Measurements from ENCODE around the gene TIAM1. TPM values are rescaled to one million over a fixed set of nuclear protein-coding genes. Genes with fewer than 3 reads are reported as not detected.

Gene TIAM1
- total RNA-seq, 1 donor from 2014 or later: 23.3 TPM

DNA sequence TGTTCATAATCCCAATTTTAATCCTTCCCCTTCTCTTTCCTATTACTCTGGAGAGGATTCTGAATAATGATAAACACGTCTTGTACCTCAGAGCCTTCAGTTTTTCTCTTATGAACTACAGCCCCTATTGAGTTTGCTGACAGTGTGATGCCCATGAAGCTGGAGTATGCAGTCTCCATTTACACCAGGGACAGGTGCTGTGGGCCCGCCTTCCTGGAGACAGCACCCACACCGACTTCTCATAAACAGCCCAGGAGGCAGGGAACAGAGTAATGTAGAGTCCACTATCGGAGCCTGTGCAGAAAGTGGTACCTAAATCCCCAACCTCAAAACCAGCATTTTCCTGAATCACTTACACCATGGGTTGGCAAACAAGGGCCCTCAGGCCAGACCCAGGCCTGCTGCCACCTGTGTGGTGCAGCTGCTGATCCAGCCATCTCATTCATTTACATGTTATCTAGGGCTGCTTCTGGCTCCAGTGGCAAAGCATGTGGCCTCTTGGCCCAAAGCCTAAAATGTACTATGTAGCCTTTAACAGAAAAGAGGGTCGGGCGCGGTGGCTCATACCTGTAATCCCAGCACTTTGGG is 210.7 kb downstream of the TIAM1 start:
- Mint-ChIP-seq H3K9me3 (ENCODE audit: unreplicated experiment) (no peaks in the 10 kb centered on the region), H3K27ac (ENCODE audit: unreplicated experiment) (no peak overlapping the region), H3K4me1 (ENCODE audit: low read depth, unreplicated experiment) (no peaks in the 10 kb centered on the region), H3K36me3 (ENCODE audit: unreplicated experiment) (no peaks in the 10 kb centered on the region), H3K27me3 (ENCODE audit: unreplicated experiment) (no peaks in the 10 kb centered on the region), H3K4me3 (ENCODE audit: unreplicated experiment) (no peak overlapping the region)
- no peak for DNase-seq
- no peak for TF ChIP-seq CTCF (IDR thresholded peaks at IDR 0.05; ENCODE audit: partially characterized antibody, unreplicated experiment)

DNA sequence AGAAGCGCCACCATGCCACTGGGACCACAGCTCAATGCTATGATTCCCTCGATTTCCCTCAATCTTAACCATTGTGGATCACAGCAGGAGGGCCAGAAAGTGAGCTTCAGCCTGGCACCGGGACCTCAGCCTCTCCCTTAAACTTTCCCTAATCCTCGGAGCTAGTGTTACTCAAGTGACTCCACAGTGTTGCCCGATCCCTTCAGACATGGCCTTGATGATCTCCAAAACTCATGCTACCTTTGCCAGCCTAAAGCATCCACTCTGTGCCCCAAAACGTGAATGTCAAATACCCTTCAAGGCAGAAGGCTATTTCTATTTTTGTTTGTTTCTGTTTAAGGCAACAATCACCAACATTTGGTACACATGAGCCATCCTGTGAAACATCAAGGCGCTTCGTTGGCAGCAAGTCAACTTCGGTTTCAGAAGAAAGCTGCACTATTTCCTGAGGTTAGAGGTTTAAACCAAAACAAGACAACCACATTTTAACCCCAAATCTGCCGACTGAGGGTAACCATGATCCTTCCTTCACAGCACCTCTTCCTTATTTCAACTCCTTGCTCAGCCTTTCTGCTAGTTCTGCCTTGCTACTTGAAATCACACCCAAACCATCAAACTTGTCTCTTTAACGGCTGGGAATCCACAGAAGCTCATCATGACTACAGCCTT is 211.4 kb downstream of the TIAM1 start:
- H3K27ac Mint-ChIP-seq (ENCODE audit: unreplicated experiment): no peak overlapping the region
- no peaks in the 10 kb centered on the region for H3K4me1 Mint-ChIP-seq (ENCODE audit: low read depth, unreplicated experiment)
- no peak for DNase-seq
- no peaks in the 10 kb centered on the region for H3K9me3 Mint-ChIP-seq (ENCODE audit: unreplicated experiment)
- no peak overlapping the region for H3K4me3 Mint-ChIP-seq (ENCODE audit: unreplicated experiment)
- TF ChIP-seq CTCF (IDR thresholded peaks at IDR 0.05; ENCODE audit: partially characterized antibody, unreplicated experiment): no peak
- H3K36me3 Mint-ChIP-seq (ENCODE audit: unreplicated experiment): no peaks in the 10 kb centered on the region
- no peaks in the 10 kb centered on the region for H3K27me3 Mint-ChIP-seq (ENCODE audit: unreplicated experiment)

DNA sequence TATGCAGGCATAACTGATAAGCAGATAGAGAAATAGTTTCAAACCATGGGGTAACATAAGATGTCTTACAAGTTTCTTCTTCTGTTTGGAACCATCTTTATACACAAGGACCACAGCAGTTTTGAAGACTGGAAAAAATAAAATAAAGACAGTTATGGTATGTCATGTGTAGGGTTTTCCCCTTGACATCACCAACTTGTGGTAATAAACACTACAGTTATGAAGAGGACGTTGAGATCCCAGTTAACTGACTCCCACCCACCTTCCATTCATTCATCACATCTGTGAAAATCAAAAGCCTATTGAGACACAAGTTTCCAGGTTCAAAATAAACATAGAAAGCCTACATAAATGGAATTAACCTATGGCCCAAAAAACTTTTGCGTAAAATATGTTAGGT is 213.2 kb downstream of the TIAM1 start:
- no peaks in the 10 kb centered on the region for H3K27me3 Mint-ChIP-seq (ENCODE audit: unreplicated experiment)
- H3K4me1 Mint-ChIP-seq (ENCODE audit: low read depth, unreplicated experiment): no peaks in the 10 kb centered on the region
- H3K36me3 Mint-ChIP-seq (ENCODE audit: unreplicated experiment): no peaks in the 10 kb centered on the region
- H3K9me3 Mint-ChIP-seq (ENCODE audit: unreplicated experiment): no peaks in the 10 kb centered on the region
- no peak for DNase-seq
- no peak overlapping the region for H3K4me3 Mint-ChIP-seq (ENCODE audit: unreplicated experiment)
- no peak overlapping the region for H3K27ac Mint-ChIP-seq (ENCODE audit: unreplicated experiment)
- no peak for TF ChIP-seq CTCF (IDR thresholded peaks at IDR 0.05; ENCODE audit: partially characterized antibody, unreplicated experiment)

- TF ChIP-seq CTCF (IDR thresholded peaks at IDR 0.05; ENCODE audit: partially characterized antibody, unreplicated experiment): no peak
- Mint-ChIP-seq H3K27me3 (ENCODE audit: unreplicated experiment) (no peaks in the 10 kb centered on the region), H3K27ac (ENCODE audit: unreplicated experiment) (no peak overlapping the region), H3K9me3 (ENCODE audit: unreplicated experiment) (no peaks in the 10 kb centered on the region), H3K4me3 (ENCODE audit: unreplicated experiment) (no peak overlapping the region), H3K36me3 (ENCODE audit: unreplicated experiment) (no peaks in the 10 kb centered on the region), H3K4me1 (ENCODE audit: low read depth, unreplicated experiment) (peaks cover 2% of the 10 kb centered on the region)
- DNase-seq: no peak
Observed at GRCh38 chr21:31128234-31128633, 215.8 kb downstream of the TIAM1 start.

DNA sequence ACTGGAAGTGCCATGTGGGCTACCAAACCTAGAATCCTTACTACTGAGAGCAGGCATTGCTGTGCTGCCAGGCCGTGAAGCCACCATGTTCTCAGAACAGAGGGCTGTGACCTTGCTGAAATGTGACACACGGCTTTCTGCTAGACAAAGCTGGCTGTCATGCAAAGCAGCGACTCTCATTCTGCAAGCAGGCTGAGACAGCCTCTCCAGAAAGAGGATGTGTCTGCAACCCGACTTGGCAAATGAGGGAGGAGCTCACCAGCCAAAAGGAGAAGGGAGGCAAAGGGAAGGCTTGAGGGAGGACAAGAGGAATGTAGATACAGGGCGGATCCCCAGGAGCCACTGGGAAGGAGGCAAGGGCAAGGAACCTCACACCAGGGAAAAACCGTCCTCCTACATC is 220.1 kb downstream of the TIAM1 start:
- peaks cover 1% of the 10 kb centered on the region for H3K9me3 Mint-ChIP-seq (ENCODE audit: unreplicated experiment)
- no peak for DNase-seq
- no peaks in the 10 kb centered on the region for H3K27me3 Mint-ChIP-seq (ENCODE audit: unreplicated experiment)
- peaks cover 2% of the 10 kb centered on the region for H3K4me1 Mint-ChIP-seq (ENCODE audit: low read depth, unreplicated experiment)
- peaks cover 8% of the 10 kb centered on the region for H3K36me3 Mint-ChIP-seq (ENCODE audit: unreplicated experiment)
- H3K4me3 Mint-ChIP-seq (ENCODE audit: unreplicated experiment): no peak overlapping the region
- no peak overlapping the region for H3K27ac Mint-ChIP-seq (ENCODE audit: unreplicated experiment)
- no peak for TF ChIP-seq CTCF (IDR thresholded peaks at IDR 0.05; ENCODE audit: partially characterized antibody, unreplicated experiment)
